GM23338 (cell line): ENCODE results near the gene ZNF385B. TPM values are rescaled to one million over a fixed set of nuclear protein-coding genes. Genes with fewer than 3 reads are reported as not detected.

Experiments
- ATAC-seq: fragments of 200-7000 bp; cut with Tn5 transposase; 3 replicates; pipeline ENCODE4 v1.9.1; 2020
- DNase-seq: peaks from one replicate; pipeline ENCODE4 v3.0.0-alpha.2; 2015; ENCODE audit warnings: low spot score
- H2AFZ ChIP-seq: fragments of 200-600 bp; sonication (generic); 2 replicates; pipeline ENCODE4 v1.8.0; 2016; ENCODE audit warnings: antibody characterized with exemption, mild to moderate bottlenecking, moderate library complexity
- H3F3A ChIP-seq: fragments of 200-600 bp; sonication (generic); replicated peaks from 2 replicates; pipeline ENCODE4 v1.8.0; 2017; ENCODE audit warnings: antibody characterized with exemption, mixed run types, low read depth
- H3K27ac ChIP-seq: fragments of 200-600 bp; sonication (generic); 2 replicates; pipeline ENCODE4 v1.6.1; 2016; ENCODE audit warnings: low read depth
- H3K27me3 ChIP-seq: fragments of 200-600 bp; sonication (generic); 2 replicates; pipeline ENCODE4 v1.8.0; 2016; ENCODE audit warnings: mild to moderate bottlenecking, mixed run types, moderate library complexity; ENCODE audit not compliant: insufficient read depth
- H3K36me3 ChIP-seq: fragments of 200-600 bp; sonication (generic); 2 replicates; pipeline ENCODE4 v1.8.0; 2016; ENCODE audit warnings: mild to moderate bottlenecking; ENCODE audit not compliant: insufficient read depth
- H3K4me1 ChIP-seq: fragments of 200-600 bp; sonication (generic); 2 replicates; pipeline ENCODE4 v1.8.0; 2016; ENCODE audit warnings: mild to moderate bottlenecking, moderate library complexity; ENCODE audit not compliant: insufficient read depth
- H3K4me2 ChIP-seq: fragments of 200-600 bp; sonication (generic); 2 replicates; pipeline ENCODE4 v1.7.1; 2017; ENCODE audit warnings: mixed run types
- H3K4me3 ChIP-seq: fragments of 200-600 bp; sonication (generic); 2 replicates; pipeline ENCODE4 v1.6.1; 2016; ENCODE audit warnings: mixed run types
- H3K79me2 ChIP-seq: fragments of 200-600 bp; sonication (generic); replicated peaks from 2 replicates; pipeline ENCODE4 v1.8.0; 2017; ENCODE audit warnings: mild to moderate bottlenecking; ENCODE audit not compliant: insufficient read depth
- H3K9me2 ChIP-seq: fragments of 200-600 bp; sonication (generic); 2 replicates; pipeline ENCODE4 v1.8.0; 2017; ENCODE audit not compliant: insufficient read depth
- H4K20me1 ChIP-seq: fragments of 200-600 bp; sonication (generic); replicated peaks from 2 replicates; pipeline ENCODE4 v1.8.0; 2017; ENCODE audit warnings: mild to moderate bottlenecking; ENCODE audit not compliant: insufficient read depth
- H3K27ac Mint-ChIP-seq: 2 replicates; pipeline ENCODE4 v1.8.0; 2020; ENCODE audit warnings: inconsistent platforms, mild to moderate bottlenecking, moderate library complexity, mixed read lengths
- H3K27me3 Mint-ChIP-seq: 3 replicates; pipeline ENCODE4 v1.8.0; 2022; ENCODE audit warnings: low read depth, mild to moderate bottlenecking, moderate library complexity, mixed read lengths, inconsistent platforms; ENCODE audit not compliant: insufficient read depth, poor library complexity
- H3K36me3 Mint-ChIP-seq: 3 replicates; pipeline ENCODE4 v1.8.0; 2021; ENCODE audit warnings: low read depth, mild to moderate bottlenecking, inconsistent platforms, moderate library complexity, mixed read lengths
- H3K4me1 Mint-ChIP-seq: 3 replicates; pipeline ENCODE4 v1.8.0; 2020; ENCODE audit warnings: mild to moderate bottlenecking, inconsistent platforms, mixed read lengths
- H3K4me3 Mint-ChIP-seq: 3 replicates; pipeline ENCODE4 v1.8.0; 2021; ENCODE audit warnings: moderate library complexity, mild to moderate bottlenecking, inconsistent platforms, mixed read lengths
- H3K9me3 Mint-ChIP-seq: 3 replicates; pipeline ENCODE4 v1.8.0; 2020; ENCODE audit warnings: moderate library complexity, mild to moderate bottlenecking, inconsistent platforms, mixed read lengths
- CREB1 ChIP-seq: fragments of 250-450 bp; sonication (Bioruptor Pico); IDR thresholded peaks from 2 replicates; pipeline ENCODE4 v1.5.0; 2020; ENCODE audit warnings: low read depth, mild to moderate bottlenecking, moderate library complexity
- NANOG ChIP-seq: IDR thresholded peaks from 2 replicates; pipeline ENCODE4 v1.6.1; 2016; ENCODE audit warnings: antibody characterized with exemption, borderline replicate concordance
- POLR2AphosphoS5 ChIP-seq: IDR thresholded peaks from 2 replicates; pipeline ENCODE4 v1.6.1; 2016; ENCODE audit warnings: antibody characterized with exemption, low read depth
- ZNF114 ChIP-seq: fragments of 250-450 bp; sonication (Bioruptor Pico); IDR thresholded peaks from 2 replicates; pipeline ENCODE4 v1.5.0; 2020; ENCODE audit warnings: mild to moderate bottlenecking, moderate library complexity
- ZNF331 ChIP-seq: fragments of 250-450 bp; sonication (Bioruptor Pico); IDR thresholded peaks from 2 replicates; pipeline ENCODE4 v1.5.0; 2020; ENCODE audit warnings: low read depth, mild to moderate bottlenecking, moderate library complexity
- polyA plus RNA-seq: library from polyadenylated mRNA; unstranded; fragments of >200 nt; fragmentation: Nextera tagmentation; extraction: Ambion mirVana; gene quantifications from 2 replicates; pipeline ENCODE4 v1.2.1, GENCODE V29; 2016
- total RNA-seq: library from RNA; depleted of rRNA; stranded (reverse); fragments of >200 nt; shearing (Covaris generic); gene quantifications from 2 replicates; pipeline ENCODE4 v1.2.3, GENCODE V29; 2014
- TF ChIP-seq, protein P1 (sequence below): IDR thresholded peaks from 2 replicates; pipeline ENCODE4 v1.6.1; 2016; ENCODE audit warnings: antibody characterized with exemption
- TF ChIP-seq, protein P2 (sequence below): fragments of 250-450 bp; sonication (Bioruptor Pico); IDR thresholded peaks from 2 replicates; pipeline ENCODE4 v1.5.0; 2020; ENCODE audit warnings: mild to moderate bottlenecking, moderate library complexity
- TF ChIP-seq, protein P3 (sequence below), 2 experiments: fragments of 200-600 bp in 1 of 2; sonication (generic) in 1 of 2; conservative IDR thresholded peaks; 2 replicates each; pipeline versions ENCODE4 v1.5.1 to v1.6.1; 2016 to 2017; ENCODE audit warnings: antibody characterized with exemption in 2 of 2, low read depth in 2 of 2, mild to moderate bottlenecking in 2 of 2, moderate library complexity in 1 of 2
- TF ChIP-seq, protein P4 (sequence below): IDR thresholded peaks from one replicate; pipeline ENCODE4 v1.6.1; 2018; ENCODE audit warnings: antibody characterized with exemption; ENCODE audit not compliant: unreplicated experiment

The ZNF385B gene
- total and polyA plus RNA-seq, 2 experiments from 2014 or later: 1.5 to 4.6 TPM

DNA sequence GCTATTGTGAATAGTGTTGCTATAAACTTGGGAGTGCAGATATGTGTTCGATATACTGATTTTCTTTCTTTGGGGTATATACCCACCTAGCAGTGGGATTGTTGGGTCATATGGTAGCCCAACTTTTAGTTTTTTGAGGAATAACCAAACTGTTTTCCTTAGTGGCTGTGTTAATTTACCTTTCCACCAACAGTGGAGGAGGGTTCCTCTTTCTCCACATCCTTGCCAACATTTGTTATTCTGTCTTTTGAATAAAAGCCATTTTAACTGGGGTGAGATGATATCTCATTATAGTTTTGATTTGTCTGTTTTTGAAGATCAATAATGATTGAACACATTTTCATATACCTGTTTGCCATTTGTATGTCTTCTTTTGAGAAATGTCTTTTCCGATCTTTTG lies 314.8 kb downstream of the ZNF385B start:
- no peak overlapping the region for H2AFZ ChIP-seq
- no peaks in the 10 kb centered on the region; the same call in 2 of the 3 replicates for H3K9me3 Mint-ChIP-seq

DNA sequence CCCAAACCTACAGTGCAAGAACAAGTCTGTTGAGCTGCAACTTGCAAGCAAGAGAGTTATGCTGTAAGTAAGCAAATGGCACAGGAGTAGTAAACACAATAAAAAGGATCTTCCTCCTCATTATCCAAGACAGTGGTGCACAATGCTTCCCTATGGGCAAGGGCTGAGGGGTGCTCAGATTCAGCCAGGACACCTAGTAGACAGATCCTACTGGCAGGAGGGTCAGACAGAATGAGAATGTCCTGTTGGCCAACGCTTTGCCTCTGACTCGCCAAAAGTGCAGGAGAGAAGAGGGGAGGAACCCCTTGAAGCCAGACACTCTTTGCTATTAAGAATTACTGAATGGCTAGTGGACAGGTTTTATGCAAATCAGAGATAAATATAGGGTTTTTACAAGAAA lies 316.4 kb downstream of the ZNF385B start:
- Histone ChIP-seq H3K4me2 (no peak overlapping the region), H2AFZ (no peak overlapping the region), H4K20me1 (no peaks in the 10 kb centered on the region), H3F3A (no peaks in the 10 kb centered on the region), H3K9me2 (no peaks in the 10 kb centered on the region), H3K27ac (no peak overlapping the region), H3K36me3 (no peaks in the 10 kb centered on the region), H3K4me3 (no peak overlapping the region), H3K27me3 (no peaks in the 10 kb centered on the region), H3K79me2 (no peaks in the 10 kb centered on the region), H3K4me1 (peaks cover 19% of the 10 kb centered on the region)
- no peak overlapping the region for H3K27ac Mint-ChIP-seq
- H3K9me3 Mint-ChIP-seq: no peaks in the 10 kb centered on the region; the same call in 2 of the 3 replicates
- no peaks in the 10 kb centered on the region for H3K36me3 Mint-ChIP-seq
- DNase-seq (no peak), ATAC-seq (no peak)
- peaks cover 8% of the 10 kb centered on the region for H3K27me3 Mint-ChIP-seq
- H3K4me1 Mint-ChIP-seq: peaks cover 17% of the 10 kb centered on the region; the same call in 2 of the 3 replicates
- no peak overlapping the region for H3K4me3 Mint-ChIP-seq
- TF ChIP-seq, protein P1, sequence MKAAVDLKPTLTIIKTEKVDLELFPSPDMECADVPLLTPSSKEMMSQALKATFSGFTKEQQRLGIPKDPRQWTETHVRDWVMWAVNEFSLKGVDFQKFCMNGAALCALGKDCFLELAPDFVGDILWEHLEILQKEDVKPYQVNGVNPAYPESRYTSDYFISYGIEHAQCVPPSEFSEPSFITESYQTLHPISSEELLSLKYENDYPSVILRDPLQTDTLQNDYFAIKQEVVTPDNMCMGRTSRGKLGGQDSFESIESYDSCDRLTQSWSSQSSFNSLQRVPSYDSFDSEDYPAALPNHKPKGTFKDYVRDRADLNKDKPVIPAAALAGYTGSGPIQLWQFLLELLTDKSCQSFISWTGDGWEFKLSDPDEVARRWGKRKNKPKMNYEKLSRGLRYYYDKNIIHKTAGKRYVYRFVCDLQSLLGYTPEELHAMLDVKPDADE: no peak
- TF ChIP-seq CREB1 (CRISPR knock-in tag): no peak
- TF ChIP-seq NANOG: no peak
- TF ChIP-seq, protein P2, sequence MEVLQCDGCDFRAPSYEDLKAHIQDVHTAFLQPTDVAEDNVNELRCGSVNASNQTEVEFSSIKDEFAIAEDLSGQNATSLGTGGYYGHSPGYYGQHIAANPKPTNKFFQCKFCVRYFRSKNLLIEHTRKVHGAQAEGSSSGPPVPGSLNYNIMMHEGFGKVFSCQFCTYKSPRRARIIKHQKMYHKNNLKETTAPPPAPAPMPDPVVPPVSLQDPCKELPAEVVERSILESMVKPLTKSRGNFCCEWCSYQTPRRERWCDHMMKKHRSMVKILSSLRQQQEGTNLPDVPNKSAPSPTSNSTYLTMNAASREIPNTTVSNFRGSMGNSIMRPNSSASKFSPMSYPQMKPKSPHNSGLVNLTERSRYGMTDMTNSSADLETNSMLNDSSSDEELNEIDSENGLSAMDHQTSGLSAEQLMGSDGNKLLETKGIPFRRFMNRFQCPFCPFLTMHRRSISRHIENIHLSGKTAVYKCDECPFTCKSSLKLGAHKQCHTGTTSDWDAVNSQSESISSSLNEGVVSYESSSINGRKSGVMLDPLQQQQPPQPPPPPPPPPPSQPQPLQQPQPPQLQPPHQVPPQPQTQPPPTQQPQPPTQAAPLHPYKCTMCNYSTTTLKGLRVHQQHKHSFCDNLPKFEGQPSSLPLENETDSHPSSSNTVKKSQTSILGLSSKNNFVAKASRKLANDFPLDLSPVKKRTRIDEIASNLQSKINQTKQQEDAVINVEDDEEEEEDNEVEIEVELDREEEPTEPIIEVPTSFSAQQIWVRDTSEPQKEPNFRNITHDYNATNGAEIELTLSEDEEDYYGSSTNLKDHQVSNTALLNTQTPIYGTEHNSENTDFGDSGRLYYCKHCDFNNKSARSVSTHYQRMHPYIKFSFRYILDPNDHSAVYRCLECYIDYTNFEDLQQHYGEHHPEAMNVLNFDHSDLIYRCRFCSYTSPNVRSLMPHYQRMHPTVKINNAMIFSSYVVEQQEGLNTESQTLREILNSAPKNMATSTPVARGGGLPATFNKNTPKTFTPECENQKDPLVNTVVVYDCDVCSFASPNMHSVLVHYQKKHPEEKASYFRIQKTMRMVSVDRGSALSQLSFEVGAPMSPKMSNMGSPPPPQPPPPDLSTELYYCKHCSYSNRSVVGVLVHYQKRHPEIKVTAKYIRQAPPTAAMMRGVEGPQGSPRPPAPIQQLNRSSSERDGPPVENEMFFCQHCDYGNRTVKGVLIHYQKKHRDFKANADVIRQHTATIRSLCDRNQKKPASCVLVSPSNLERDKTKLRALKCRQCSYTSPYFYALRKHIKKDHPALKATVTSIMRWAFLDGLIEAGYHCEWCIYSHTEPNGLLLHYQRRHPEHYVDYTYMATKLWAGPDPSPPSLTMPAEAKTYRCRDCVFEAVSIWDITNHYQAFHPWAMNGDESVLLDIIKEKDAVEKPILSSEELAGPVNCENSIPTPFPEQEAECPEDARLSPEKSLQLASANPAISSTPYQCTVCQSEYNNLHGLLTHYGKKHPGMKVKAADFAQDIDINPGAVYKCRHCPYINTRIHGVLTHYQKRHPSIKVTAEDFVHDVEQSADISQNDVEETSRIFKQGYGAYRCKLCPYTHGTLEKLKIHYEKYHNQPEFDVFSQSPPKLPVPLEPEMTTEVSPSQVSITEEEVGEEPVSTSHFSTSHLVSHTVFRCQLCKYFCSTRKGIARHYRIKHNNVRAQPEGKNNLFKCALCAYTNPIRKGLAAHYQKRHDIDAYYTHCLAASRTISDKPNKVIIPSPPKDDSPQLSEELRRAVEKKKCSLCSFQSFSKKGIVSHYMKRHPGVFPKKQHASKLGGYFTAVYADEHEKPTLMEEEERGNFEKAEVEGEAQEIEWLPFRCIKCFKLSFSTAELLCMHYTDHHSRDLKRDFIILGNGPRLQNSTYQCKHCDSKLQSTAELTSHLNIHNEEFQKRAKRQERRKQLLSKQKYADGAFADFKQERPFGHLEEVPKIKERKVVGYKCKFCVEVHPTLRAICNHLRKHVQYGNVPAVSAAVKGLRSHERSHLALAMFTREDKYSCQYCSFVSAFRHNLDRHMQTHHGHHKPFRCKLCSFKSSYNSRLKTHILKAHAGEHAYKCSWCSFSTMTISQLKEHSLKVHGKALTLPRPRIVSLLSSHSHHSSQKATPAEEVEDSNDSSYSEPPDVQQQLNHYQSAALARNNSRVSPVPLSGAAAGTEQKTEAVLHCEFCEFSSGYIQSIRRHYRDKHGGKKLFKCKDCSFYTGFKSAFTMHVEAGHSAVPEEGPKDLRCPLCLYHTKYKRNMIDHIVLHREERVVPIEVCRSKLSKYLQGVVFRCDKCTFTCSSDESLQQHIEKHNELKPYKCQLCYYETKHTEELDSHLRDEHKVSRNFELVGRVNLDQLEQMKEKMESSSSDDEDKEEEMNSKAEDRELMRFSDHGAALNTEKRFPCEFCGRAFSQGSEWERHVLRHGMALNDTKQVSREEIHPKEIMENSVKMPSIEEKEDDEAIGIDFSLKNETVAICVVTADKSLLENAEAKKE (CRISPR knock-in tag): no peak
- TF ChIP-seq ZNF114 (CRISPR knock-in tag): no peak
- TF ChIP-seq, protein P3, sequence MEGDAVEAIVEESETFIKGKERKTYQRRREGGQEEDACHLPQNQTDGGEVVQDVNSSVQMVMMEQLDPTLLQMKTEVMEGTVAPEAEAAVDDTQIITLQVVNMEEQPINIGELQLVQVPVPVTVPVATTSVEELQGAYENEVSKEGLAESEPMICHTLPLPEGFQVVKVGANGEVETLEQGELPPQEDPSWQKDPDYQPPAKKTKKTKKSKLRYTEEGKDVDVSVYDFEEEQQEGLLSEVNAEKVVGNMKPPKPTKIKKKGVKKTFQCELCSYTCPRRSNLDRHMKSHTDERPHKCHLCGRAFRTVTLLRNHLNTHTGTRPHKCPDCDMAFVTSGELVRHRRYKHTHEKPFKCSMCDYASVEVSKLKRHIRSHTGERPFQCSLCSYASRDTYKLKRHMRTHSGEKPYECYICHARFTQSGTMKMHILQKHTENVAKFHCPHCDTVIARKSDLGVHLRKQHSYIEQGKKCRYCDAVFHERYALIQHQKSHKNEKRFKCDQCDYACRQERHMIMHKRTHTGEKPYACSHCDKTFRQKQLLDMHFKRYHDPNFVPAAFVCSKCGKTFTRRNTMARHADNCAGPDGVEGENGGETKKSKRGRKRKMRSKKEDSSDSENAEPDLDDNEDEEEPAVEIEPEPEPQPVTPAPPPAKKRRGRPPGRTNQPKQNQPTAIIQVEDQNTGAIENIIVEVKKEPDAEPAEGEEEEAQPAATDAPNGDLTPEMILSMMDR (conservative IDR thresholded peaks at IDR 0.05; ENCODE audit: low read depth in 2 of 2): no peak
- TF ChIP-seq, protein P4, sequence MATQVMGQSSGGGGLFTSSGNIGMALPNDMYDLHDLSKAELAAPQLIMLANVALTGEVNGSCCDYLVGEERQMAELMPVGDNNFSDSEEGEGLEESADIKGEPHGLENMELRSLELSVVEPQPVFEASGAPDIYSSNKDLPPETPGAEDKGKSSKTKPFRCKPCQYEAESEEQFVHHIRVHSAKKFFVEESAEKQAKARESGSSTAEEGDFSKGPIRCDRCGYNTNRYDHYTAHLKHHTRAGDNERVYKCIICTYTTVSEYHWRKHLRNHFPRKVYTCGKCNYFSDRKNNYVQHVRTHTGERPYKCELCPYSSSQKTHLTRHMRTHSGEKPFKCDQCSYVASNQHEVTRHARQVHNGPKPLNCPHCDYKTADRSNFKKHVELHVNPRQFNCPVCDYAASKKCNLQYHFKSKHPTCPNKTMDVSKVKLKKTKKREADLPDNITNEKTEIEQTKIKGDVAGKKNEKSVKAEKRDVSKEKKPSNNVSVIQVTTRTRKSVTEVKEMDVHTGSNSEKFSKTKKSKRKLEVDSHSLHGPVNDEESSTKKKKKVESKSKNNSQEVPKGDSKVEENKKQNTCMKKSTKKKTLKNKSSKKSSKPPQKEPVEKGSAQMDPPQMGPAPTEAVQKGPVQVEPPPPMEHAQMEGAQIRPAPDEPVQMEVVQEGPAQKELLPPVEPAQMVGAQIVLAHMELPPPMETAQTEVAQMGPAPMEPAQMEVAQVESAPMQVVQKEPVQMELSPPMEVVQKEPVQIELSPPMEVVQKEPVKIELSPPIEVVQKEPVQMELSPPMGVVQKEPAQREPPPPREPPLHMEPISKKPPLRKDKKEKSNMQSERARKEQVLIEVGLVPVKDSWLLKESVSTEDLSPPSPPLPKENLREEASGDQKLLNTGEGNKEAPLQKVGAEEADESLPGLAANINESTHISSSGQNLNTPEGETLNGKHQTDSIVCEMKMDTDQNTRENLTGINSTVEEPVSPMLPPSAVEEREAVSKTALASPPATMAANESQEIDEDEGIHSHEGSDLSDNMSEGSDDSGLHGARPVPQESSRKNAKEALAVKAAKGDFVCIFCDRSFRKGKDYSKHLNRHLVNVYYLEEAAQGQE: no peak
- TF ChIP-seq ZNF331: no peak
- no peak for TF ChIP-seq POLR2AphosphoS5

More for the DNA sequence above, 314.8 kb downstream of the ZNF385B start:
- no peaks in the 10 kb centered on the region for H3K27me3 ChIP-seq
- H3K4me1 Mint-ChIP-seq: peaks cover 34% of the 10 kb centered on the region
- TF ChIP-seq ZNF114 (CRISPR knock-in tag): no peak
- H3K4me3 Mint-ChIP-seq: no peak overlapping the region
- H3K36me3 Mint-ChIP-seq: no peaks in the 10 kb centered on the region
- H3K4me2 ChIP-seq: no peak overlapping the region
- no peak overlapping the region for H3K27ac Mint-ChIP-seq
- ATAC-seq (no peak), DNase-seq (no peak)
- peaks cover 29% of the 10 kb centered on the region for H3K4me1 ChIP-seq
- no peaks in the 10 kb centered on the region for H3K9me2 ChIP-seq
- H3F3A ChIP-seq: no peaks in the 10 kb centered on the region
- no peaks in the 10 kb centered on the region for H3K36me3 ChIP-seq
- H3K79me2 ChIP-seq: no peaks in the 10 kb centered on the region
- no peak overlapping the region for H3K27ac ChIP-seq
- peaks cover 8% of the 10 kb centered on the region for H3K27me3 Mint-ChIP-seq
- H4K20me1 ChIP-seq: no peaks in the 10 kb centered on the region
- no peak overlapping the region for H3K4me3 ChIP-seq
